Activated CD8-positive, alpha-beta T cell treated with anti-CD3 and anti-CD28 coated beads, Interleukin-2, amount 10 ng/mL, durations not matched to agents 7 days and 5 days (primary cell): ENCODE results near the gene AMZ1. TPM values are rescaled to one million over a fixed set of nuclear protein-coding genes. Genes with fewer than 3 reads are reported as not detected.
A peak's percentile ranks its signal among the peaks of the same experiment; 100 is the strongest.
"Not testable (repeated sequence)": the region's sequence is repeated elsewhere in the genome, so short reads cannot be mapped to it uniquely, and the experiment has no call there.

Experiments
- ATAC-seq: fragments of 150-1000 bp; cut with Tn5 transposase; one replicate; pipeline ENCODE4 v1.10.0; 2021; ENCODE audit warnings: moderate library complexity
- CTCF ChIA-PET: fragments of 350-600 bp; sonication (Branson Sonifier 250); formaldehyde crosslinking; loops from one replicate; lab custom pipeline; 2021; ENCODE audit warnings: antibody characterized with exemption; lab: Charles Lee
- POLR2A ChIA-PET: fragments of 350-600 bp; sonication (Branson Sonifier 250); formaldehyde crosslinking; loops from one replicate; lab custom pipeline; 2021; ENCODE audit warnings: antibody characterized with exemption; lab: Charles Lee
- DNase-seq: peaks from one replicate; pipeline ENCODE4 v3.0.0-alpha.2; 2020
- H3K27ac Mint-ChIP-seq: one replicate; pipeline ENCODE4 v1.8.0; 2021; ENCODE audit warnings: mild to moderate bottlenecking, mixed read lengths
- H3K27me3 Mint-ChIP-seq: one replicate; pipeline ENCODE4 v1.8.0; 2021; ENCODE audit warnings: low read depth, mixed read lengths
- H3K36me3 Mint-ChIP-seq: one replicate; pipeline ENCODE4 v1.8.0; 2021; ENCODE audit warnings: low read depth, mixed read lengths
- H3K4me1 Mint-ChIP-seq: one replicate; pipeline ENCODE4 v1.8.0; 2021; ENCODE audit warnings: low read depth, mixed read lengths
- H3K4me3 Mint-ChIP-seq: one replicate; pipeline ENCODE4 v1.8.0; 2021; ENCODE audit warnings: mild to moderate bottlenecking, mixed read lengths
- H3K9me3 Mint-ChIP-seq: one replicate; pipeline ENCODE4 v1.8.0; 2022; ENCODE audit warnings: mixed read lengths; ENCODE audit not compliant: insufficient read depth
- total RNA-seq, 2 experiments: library from RNA; stranded (reverse); gene quantifications; one replicate each; pipeline ENCODE4 v1.2.3, GENCODE V29; 2021

AMZ1 gene
- total RNA-seq, 2 experiments from 2014 or later = not detected

GRCh38 chr7:2724036-2724435 lies 36.0 kb downstream of the AMZ1 start:
- POLR2A ChIA-PET = interaction anchor here (1.0 to 1.1 kb wide), 2 partner anchors 12 to 14 kb away, joined by 3 read pairs; no protein-coding TSS in a partner anchor
- H3K9me3 Mint-ChIP-seq, DNase-seq, H3K27ac Mint-ChIP-seq, H3K27me3 Mint-ChIP-seq, ATAC-seq, H3K36me3 Mint-ChIP-seq, H3K4me3 Mint-ChIP-seq: not testable (repeated sequence)
- H3K4me1 Mint-ChIP-seq = peaks cover 30% of the 10 kb centered on the region
- CTCF ChIA-PET = interaction anchor here (0.7 to 2.3 kb wide), 3 partner anchors 13 to 141 kb away, joined by 3 to 10 read pairs (median 3); no protein-coding TSS in a partner anchor

- peaks cover 25% of the 10 kb centered on the region for H3K4me1 Mint-ChIP-seq
- peak; percentile 21 for ATAC-seq
- H3K27me3 Mint-ChIP-seq = peaks cover 3% of the 10 kb centered on the region
- ChIA-PET CTCF (interaction anchor here (0.7 to 2.3 kb wide), 4 partner anchors 14 to 140 kb away, joined by 3 to 10 read pairs (median 4); no protein-coding TSS in a partner anchor), POLR2A (interaction anchor here (1.0 to 1.1 kb wide), 2 partner anchors 13 to 14 kb away, joined by 3 read pairs; no protein-coding TSS in a partner anchor)
- H3K4me3 Mint-ChIP-seq = no peak overlapping the region
- H3K9me3 Mint-ChIP-seq = no peaks in the 10 kb centered on the region
- no peaks in the 10 kb centered on the region for H3K36me3 Mint-ChIP-seq
- no peak for DNase-seq
- no peak overlapping the region for H3K27ac Mint-ChIP-seq
These were observed 36.6 kb downstream of the AMZ1 start for GRCh38 chr7:2724453-2725177.

GRCh38 chr7:2725178-2726105 lies 37.4 kb downstream of the AMZ1 start:
- ATAC-seq (no peak), DNase-seq (no peak)
- H3K9me3 Mint-ChIP-seq = no peaks in the 10 kb centered on the region
- CTCF ChIA-PET = interaction anchor here (1.8 kb wide), 1 partner anchor 15 kb away, joined by 5 read pairs; no protein-coding TSS in a partner anchor
- POLR2A ChIA-PET = interaction anchor here (1.1 kb wide), 1 partner anchor 15 kb away, joined by 3 read pairs; no protein-coding TSS in a partner anchor
- H3K27ac Mint-ChIP-seq = no peak overlapping the region
- no peaks in the 10 kb centered on the region for H3K27me3 Mint-ChIP-seq
- H3K36me3 Mint-ChIP-seq = peaks cover 4% of the 10 kb centered on the region
- no peak overlapping the region for H3K4me3 Mint-ChIP-seq
- peaks cover 17% of the 10 kb centered on the region for H3K4me1 Mint-ChIP-seq

GRCh38 chr7:2726316-2727018 lies 38.5 kb downstream of the AMZ1 start:
- CTCF ChIA-PET = interaction anchor here (0.9 to 1.8 kb wide), 2 partner anchors 9 to 16 kb away, joined by 3 to 5 read pairs; no protein-coding TSS in a partner anchor
- no peaks in the 10 kb centered on the region for H3K27me3 Mint-ChIP-seq
- peaks cover 8% of the 10 kb centered on the region for H3K36me3 Mint-ChIP-seq
- ATAC-seq (no peak), DNase-seq (no peak)
- no peaks in the 10 kb centered on the region for H3K9me3 Mint-ChIP-seq
- H3K27ac Mint-ChIP-seq = no peak overlapping the region
- H3K4me3 Mint-ChIP-seq = no peak overlapping the region
- peaks cover 12% of the 10 kb centered on the region for H3K4me1 Mint-ChIP-seq
- POLR2A ChIA-PET = no interaction called here

GRCh38 chr7:2727206-2727605 lies 39.2 kb downstream of the AMZ1 start:
- H3K27ac Mint-ChIP-seq, DNase-seq, H3K4me3 Mint-ChIP-seq, ATAC-seq, POLR2A ChIA-PET, H3K36me3 Mint-ChIP-seq, H3K27me3 Mint-ChIP-seq, H3K9me3 Mint-ChIP-seq: not testable (repeated sequence)
- peaks cover 19% of the 10 kb centered on the region for H3K4me1 Mint-ChIP-seq
- CTCF ChIA-PET = interaction anchor here (0.9 kb wide), 1 partner anchor 10 kb away, joined by 3 read pairs; no protein-coding TSS in a partner anchor

GRCh38 chr7:2728316-2729030 lies 40.5 kb downstream of the AMZ1 start:
- CTCF ChIA-PET = no interaction called here
- no peak for DNase-seq
- POLR2A ChIA-PET = no interaction called here
- Mint-ChIP-seq H3K4me3 (no peak overlapping the region), H3K36me3 (peaks cover 8% of the 10 kb centered on the region), H3K27ac (no peak overlapping the region), H3K4me1 (peaks cover 21% of the 10 kb centered on the region), H3K27me3 (no peaks in the 10 kb centered on the region), H3K9me3 (no peaks in the 10 kb centered on the region)
- ATAC-seq = no peak

- H3K27ac Mint-ChIP-seq = no peak overlapping the region
- no peak overlapping the region for H3K4me3 Mint-ChIP-seq
- ATAC-seq (no peak), DNase-seq (no peak)
- ChIA-PET POLR2A (interaction anchor here (0.6 kb wide), 1 partner anchor 41 kb away, joined by 3 read pairs; no protein-coding TSS in a partner anchor), CTCF (interaction anchor here (1.2 to 1.3 kb wide), 2 partner anchors 10 to 18 kb away, joined by 3 to 4 read pairs; no protein-coding TSS in a partner anchor)
- no peaks in the 10 kb centered on the region for H3K27me3 Mint-ChIP-seq
- H3K36me3 Mint-ChIP-seq = peaks cover 8% of the 10 kb centered on the region
- no peaks in the 10 kb centered on the region for H3K9me3 Mint-ChIP-seq
- peaks cover 21% of the 10 kb centered on the region for H3K4me1 Mint-ChIP-seq
These were observed 41.3 kb downstream of the AMZ1 start for GRCh38 chr7:2729031-2729892.

GRCh38 chr7:2729893-2730716 lies 42.1 kb downstream of the AMZ1 start:
- H3K36me3 Mint-ChIP-seq = peaks cover 8% of the 10 kb centered on the region
- peaks cover 23% of the 10 kb centered on the region for H3K4me1 Mint-ChIP-seq
- H3K27me3 Mint-ChIP-seq = no peaks in the 10 kb centered on the region
- no peak for DNase-seq
- CTCF ChIA-PET = interaction anchor here (1.2 to 1.3 kb wide), 3 partner anchors 11 to 20 kb away, joined by 3 to 5 read pairs (median 4); no protein-coding TSS in a partner anchor
- H3K27ac Mint-ChIP-seq = no peak overlapping the region
- H3K9me3 Mint-ChIP-seq = no peaks in the 10 kb centered on the region
- ATAC-seq = no peak
- H3K4me3 Mint-ChIP-seq = no peak overlapping the region
- POLR2A ChIA-PET = interaction anchor here (0.6 kb wide), 1 partner anchor 40 kb away, joined by 3 read pairs; no protein-coding TSS in a partner anchor
